Liver (tissue), 9 donors: ENCODE measurements around the gene PILRB. TPM values are rescaled to one million over a fixed set of nuclear protein-coding genes. Genes with fewer than 3 reads are reported as not detected.

ENCODE experiments used
- DNase-seq: peaks from one replicate; pipeline ENCODE4 v3.0.0-alpha.2; 2017; ENCODE audit warnings: low spot score
- H3K27ac ChIP-seq, 2 donors: one replicate each; pipeline ENCODE4 v1.7.0; 2013; ENCODE audit warnings: inconsistent platforms in 2 of 2, low read length in 2 of 2, control low read depth in 1 of 2, low read depth in 1 of 2, mild to moderate bottlenecking in 1 of 2
- H3K27me3 ChIP-seq, 4 donors: one replicate each; pipeline versions ENCODE4 v1.6.1 to v1.7.0; 2013; ENCODE audit warnings: low read length in 3 of 4, inconsistent platforms in 1 of 4, mild to moderate bottlenecking in 1 of 4, moderate library complexity in 1 of 4; ENCODE audit not compliant: control insufficient read depth in 4 of 4, insufficient read depth in 4 of 4
- H3K36me3 ChIP-seq, 4 donors: one replicate each; pipeline versions ENCODE4 v1.6.1 to v1.7.0; 2013; ENCODE audit warnings: low read length in 3 of 4, mild to moderate bottlenecking in 3 of 4, low read depth in 1 of 4, moderate library complexity in 1 of 4; ENCODE audit not compliant: control insufficient read depth in 4 of 4, insufficient read depth in 3 of 4
- H3K4me1 ChIP-seq, 4 donors: one replicate each; pipeline versions ENCODE4 v1.6.1 to v1.7.0; 2013; ENCODE audit warnings: low read length in 3 of 4, mild to moderate bottlenecking in 3 of 4, moderate library complexity in 1 of 4; ENCODE audit not compliant: control insufficient read depth in 4 of 4, insufficient read depth in 4 of 4
- H3K4me3 ChIP-seq, 3 donors: one replicate each; pipeline versions ENCODE4 v1.6.1 to v1.7.0; 2013; ENCODE audit warnings: low read length in 3 of 3, control low read depth in 1 of 3, low read depth in 1 of 3, mild to moderate bottlenecking in 1 of 3
- H3K9ac ChIP-seq, 2 donors: one replicate each; pipeline ENCODE4 v1.7.0; 2013; ENCODE audit warnings: low read length in 2 of 2, mild to moderate bottlenecking in 2 of 2, moderate library complexity in 2 of 2, control low read depth in 1 of 2, low read depth in 1 of 2
- H3K9me3 ChIP-seq, 4 donors: one replicate each; pipeline versions ENCODE4 v1.6.1 to v1.7.0; 2013; ENCODE audit warnings: low read length in 3 of 4; ENCODE audit not compliant: control insufficient read depth in 4 of 4
- ATF3 ChIP-seq: IDR thresholded peaks from 2 replicates; pipeline ENCODE4 v1.6.1; 2016; ENCODE audit warnings: antibody characterized with exemption
- CTCF ChIP-seq: fragments of 150-350 bp; IDR thresholded peaks from 2 replicates; pipeline ENCODE4 v1.5.1; 2017; ENCODE audit warnings: improper control_type of control experiment, low read depth, low read length; ENCODE audit not compliant: missing input control
- GABPA ChIP-seq, 2 donors: IDR thresholded peaks in 1 of 2; conservative IDR thresholded peaks in 1 of 2; 2 replicates each; pipeline ENCODE4 v1.6.1; 2016; ENCODE audit warnings: antibody characterized with exemption in 2 of 2, mild to moderate bottlenecking in 1 of 2, moderate library complexity in 1 of 2
- HNF4A ChIP-seq, 2 donors: conservative IDR thresholded peaks; 2 replicates each; pipeline ENCODE4 v1.6.1; 2016; ENCODE audit warnings: antibody characterized with exemption in 2 of 2, mild to moderate bottlenecking in 2 of 2
- HNF4G ChIP-seq: IDR thresholded peaks from 2 replicates; pipeline ENCODE4 v1.6.1; 2016; ENCODE audit warnings: antibody characterized with exemption
- JUND ChIP-seq, 2 donors: IDR thresholded peaks; 2 replicates each; pipeline ENCODE4 v1.6.1; 2016; ENCODE audit warnings: antibody characterized with exemption in 2 of 2
- MAX ChIP-seq: IDR thresholded peaks from 2 replicates; pipeline ENCODE4 v1.6.1; 2016; ENCODE audit warnings: antibody characterized with exemption
- NR2F2 ChIP-seq: IDR thresholded peaks from 2 replicates; pipeline ENCODE4 v1.6.1; 2016; ENCODE audit warnings: antibody characterized with exemption
- RAD21 ChIP-seq, 2 donors: IDR thresholded peaks; 2 replicates each; pipeline ENCODE4 v1.6.1; 2016; ENCODE audit warnings: antibody characterized with exemption in 2 of 2, mild to moderate bottlenecking in 2 of 2
- REST ChIP-seq: IDR thresholded peaks from 2 replicates; pipeline ENCODE4 v1.6.1; 2016; ENCODE audit warnings: antibody characterized with exemption, mild to moderate bottlenecking
- SP1 ChIP-seq: IDR thresholded peaks from 2 replicates; pipeline ENCODE4 v1.6.1; 2018; ENCODE audit warnings: antibody characterized with exemption, mild to moderate bottlenecking
- YY1 ChIP-seq: IDR thresholded peaks from 2 replicates; pipeline ENCODE4 v1.6.1; 2016; ENCODE audit warnings: antibody characterized with exemption, mild to moderate bottlenecking
- ZBTB33 ChIP-seq: IDR thresholded peaks from 2 replicates; pipeline ENCODE4 v1.6.1; 2016; ENCODE audit warnings: antibody characterized with exemption
- whole genome bisulfite sequencing: extraction: QIAGEN DNeasy Blood & Tissue Kit; methylation state at CpG from one replicate; pipeline ENCODE4 v1.1.7; 2013; 5-methylcytosine and 5-hydroxymethylcytosine counted together
- polyA plus RNA-seq, 2 donors: library from polyadenylated mRNA; stranded (reverse) in 1 of 2; unstranded in 1 of 2; fragments of 200-250 nt in 1 of 2; fragments of >200 nt in 1 of 2; fragmentation: Nextera tagmentation in 1 of 2; extraction: Ambion mirVana in 1 of 2; gene quantifications; one replicate each; pipeline versions ENCODE4 v1.2.1 to v1.2.3, GENCODE V29; 2013 to 2015
- total RNA-seq, 2 donors: library from RNA; depleted of rRNA; stranded (reverse); fragments of >200 nt; gene quantifications; one replicate each; pipeline ENCODE4 v1.2.3, GENCODE V29; 2014
- donor health status: healthy.
- donor health status: healthy.
- donor health status: healthy.
- donor health status: healthy.
- donor health status: healthy.

Gene PILRB
- total and polyA plus RNA-seq, 4 donors, result 6.0 to 50.8 (median 14.3) TPM

GRCh38 chr7:100394077-100394476 lies 36.2 kb downstream of the PILRB start (continued):
- no peak for TF ChIP-seq HNF4A (conservative IDR thresholded peaks at IDR 0.05)

- no peak overlapping the region for H3K4me3 ChIP-seq
- no peaks in the 10 kb centered on the region for H3K27me3 ChIP-seq
- TF ChIP-seq GABPA (IDR thresholded peaks at IDR 0.05 in 1 of 2, conservative IDR thresholded peaks at IDR 0.05 in 1 of 2) (no peak), NR2F2 (no peak), ZBTB33 (no peak), SP1 (no peak), YY1 (no peak), HNF4A (conservative IDR thresholded peaks at IDR 0.05) (no peak)
- H3K27ac ChIP-seq, result no peak overlapping the region
- 71% methylated on average over 9 of the region's 9 CpGs for WGBS
- H3K4me1 ChIP-seq, result no peaks in the 10 kb centered on the region
- no peak overlapping the region for H3K9ac ChIP-seq
- peaks cover 0 to 7% (median 0%) of the 10 kb centered on the region in 4 donors for H3K36me3 ChIP-seq
- H3K9me3 ChIP-seq, result no peaks in the 10 kb centered on the region
- no peak for DNase-seq
Measured at GRCh38 chr7:100396421-100396982, 38.6 kb downstream of the PILRB start.

GRCh38 chr7:100397315-100398081 lies 39.6 kb downstream of the PILRB start:
- TF ChIP-seq REST (no peak), SP1 (no peak), MAX (no peak), CTCF (no peak), NR2F2 (no peak), ATF3 (no peak), YY1 (no peak), GABPA (IDR thresholded peaks at IDR 0.05 in 1 of 2, conservative IDR thresholded peaks at IDR 0.05 in 1 of 2) (no peak), HNF4A (conservative IDR thresholded peaks at IDR 0.05) (no peak), JUND (IDR thresholded peaks at IDR 0.05) (no peak), RAD21 (IDR thresholded peaks at IDR 0.05) (no peak), HNF4G (no peak)
- Histone ChIP-seq H3K4me3 (no peak overlapping the region), H3K27ac (no peak overlapping the region), H3K9ac (no peak overlapping the region), H3K27me3 (no peaks in the 10 kb centered on the region), H3K9me3 (no peaks in the 10 kb centered on the region), H3K4me1 (no peaks in the 10 kb centered on the region), H3K36me3 (peaks cover 0 to 7% (median 0%) of the 10 kb centered on the region in 4 donors)
- WGBS, result 74% methylated on average over 13 of the region's 13 CpGs
- no peak for DNase-seq
